ENCODE results near the gene ACOX3.

ACOX3 gene

GRCh38 chr4:8320386-8320750, 120.2 kb downstream of the ACOX3 start:
- peaks cover 10 to 25% (median 17%) of the 10 kb centered on the region in 5 donors for H3K4me1 ChIP-seq (ENCODE audit: control insufficient read depth in 5 of 5, insufficient read depth in 5 of 5, low read length in 5 of 5)
- H3K36me3 ChIP-seq (ENCODE audit: control insufficient read depth in 5 of 5, insufficient read depth in 5 of 5, low read length in 5 of 5) = no peaks in the 10 kb centered on the region
- no peak overlapping the region for H3K9ac ChIP-seq (ENCODE audit: low read length in 5 of 5)
- peaks cover 0 to 10% (median 6%) of the 10 kb centered on the region in 5 donors for H3K9me3 ChIP-seq (ENCODE audit: control insufficient read depth in 5 of 5, low read length in 5 of 5)
- no peak overlapping the region for H3K27ac ChIP-seq (ENCODE audit: low read depth, low read length)
- H3K27me3 ChIP-seq (ENCODE audit: control insufficient read depth in 5 of 5, insufficient read depth in 4 of 5, low read length in 5 of 5) = no peaks in the 10 kb centered on the region
- no peak overlapping the region for H3K4me3 ChIP-seq (ENCODE audit: low read depth in 1 of 5, low read length in 5 of 5)

DNA sequence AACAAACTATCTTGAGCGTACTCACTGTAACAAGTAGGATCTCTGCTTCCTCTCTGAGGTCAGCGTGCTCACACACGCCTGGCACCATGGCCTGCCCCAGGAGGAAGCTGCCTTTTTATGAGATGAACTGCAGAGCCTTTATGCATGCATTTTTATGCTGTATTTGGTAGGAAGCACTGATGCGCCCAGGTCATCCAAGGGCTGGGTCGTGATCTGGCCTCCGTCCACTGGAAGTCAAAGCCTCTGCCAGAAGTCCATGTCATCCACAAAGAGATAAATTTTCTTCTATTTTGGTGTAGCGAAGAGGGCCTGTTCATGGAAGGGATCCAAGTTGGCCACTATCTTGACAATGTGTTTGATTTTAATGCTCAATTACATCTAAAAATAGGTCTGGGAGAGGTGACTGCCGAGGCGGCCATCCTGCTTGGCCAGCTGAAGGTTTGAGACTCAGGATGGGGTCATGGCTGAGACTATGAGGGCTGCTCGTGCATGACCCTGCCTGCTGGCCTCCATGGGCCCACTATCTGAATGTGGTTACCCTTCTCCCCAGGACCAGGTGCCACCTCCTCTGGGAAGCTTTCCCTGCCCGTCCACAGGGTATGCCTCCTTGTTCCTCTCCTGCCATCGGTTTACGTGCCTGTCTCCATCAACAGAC, 120.7 kb downstream of the ACOX3 start:
- H3K9ac ChIP-seq (ENCODE audit: low read length in 5 of 5) = no peak overlapping the region
- no peak overlapping the region for H3K27ac ChIP-seq (ENCODE audit: low read depth, low read length)
- peaks cover 10 to 26% (median 17%) of the 10 kb centered on the region in 5 donors for H3K4me1 ChIP-seq (ENCODE audit: control insufficient read depth in 5 of 5, insufficient read depth in 5 of 5, low read length in 5 of 5)
- H3K27me3 ChIP-seq (ENCODE audit: control insufficient read depth in 5 of 5, insufficient read depth in 4 of 5, low read length in 5 of 5) = no peaks in the 10 kb centered on the region
- H3K36me3 ChIP-seq (ENCODE audit: control insufficient read depth in 5 of 5, insufficient read depth in 5 of 5, low read length in 5 of 5) = no peaks in the 10 kb centered on the region
- H3K9me3 ChIP-seq (ENCODE audit: control insufficient read depth in 5 of 5, low read length in 5 of 5) = peaks cover 0 to 10% (median 6%) of the 10 kb centered on the region in 5 donors
- H3K4me3 ChIP-seq (ENCODE audit: low read depth in 1 of 5, low read length in 5 of 5) = no peak overlapping the region

GRCh38 chr4:8319061-8319460, 121.5 kb downstream of the ACOX3 start:
- H3K27me3 ChIP-seq (ENCODE audit: control insufficient read depth in 5 of 5, insufficient read depth in 4 of 5, low read length in 5 of 5) = no peaks in the 10 kb centered on the region
- no peak overlapping the region for H3K27ac ChIP-seq (ENCODE audit: low read depth, low read length)
- no peak overlapping the region for H3K4me3 ChIP-seq (ENCODE audit: low read depth in 1 of 5, low read length in 5 of 5)
- no peak overlapping the region for H3K9ac ChIP-seq (ENCODE audit: low read length in 5 of 5)
- peaks cover 10 to 26% (median 17%) of the 10 kb centered on the region in 5 donors for H3K4me1 ChIP-seq (ENCODE audit: control insufficient read depth in 5 of 5, insufficient read depth in 5 of 5, low read length in 5 of 5)
- H3K9me3 ChIP-seq (ENCODE audit: control insufficient read depth in 5 of 5, low read length in 5 of 5) = peaks cover 0 to 8% (median 3%) of the 10 kb centered on the region in 5 donors
- H3K36me3 ChIP-seq (ENCODE audit: control insufficient read depth in 5 of 5, insufficient read depth in 5 of 5, low read length in 5 of 5) = no peaks in the 10 kb centered on the region

DNA sequence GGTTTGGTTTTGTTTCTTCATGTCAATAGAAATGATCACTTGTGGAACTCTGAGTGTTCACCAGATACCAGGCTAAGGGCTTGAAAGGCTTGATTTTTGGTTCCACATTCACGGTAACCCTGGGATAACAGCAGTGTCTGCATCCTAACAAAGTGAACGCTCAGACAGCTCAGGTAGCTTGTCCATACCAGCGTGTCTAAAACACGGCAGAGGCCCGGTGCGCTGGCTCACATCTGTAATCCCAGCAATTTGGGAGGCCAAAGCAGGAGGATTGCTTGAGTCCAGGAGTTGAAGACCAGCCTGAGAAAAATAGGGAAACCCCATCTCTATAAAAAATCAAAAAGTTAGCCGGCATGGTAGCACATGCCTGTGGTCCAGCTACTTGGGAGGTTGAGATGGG, 122.0 kb downstream of the ACOX3 start:
- no peak overlapping the region for H3K9ac ChIP-seq (ENCODE audit: low read length in 5 of 5)
- H3K27me3 ChIP-seq (ENCODE audit: control insufficient read depth in 5 of 5, insufficient read depth in 4 of 5, low read length in 5 of 5) = no peaks in the 10 kb centered on the region
- peaks cover 10 to 26% (median 17%) of the 10 kb centered on the region in 5 donors for H3K4me1 ChIP-seq (ENCODE audit: control insufficient read depth in 5 of 5, insufficient read depth in 5 of 5, low read length in 5 of 5)
- no peak overlapping the region for H3K4me3 ChIP-seq (ENCODE audit: low read depth in 1 of 5, low read length in 5 of 5)
- peaks cover 0 to 3% (median 0%) of the 10 kb centered on the region in 5 donors for H3K9me3 ChIP-seq (ENCODE audit: control insufficient read depth in 5 of 5, low read length in 5 of 5)
- no peaks in the 10 kb centered on the region for H3K36me3 ChIP-seq (ENCODE audit: control insufficient read depth in 5 of 5, insufficient read depth in 5 of 5, low read length in 5 of 5)
- no peak overlapping the region for H3K27ac ChIP-seq (ENCODE audit: low read depth, low read length)

DNA sequence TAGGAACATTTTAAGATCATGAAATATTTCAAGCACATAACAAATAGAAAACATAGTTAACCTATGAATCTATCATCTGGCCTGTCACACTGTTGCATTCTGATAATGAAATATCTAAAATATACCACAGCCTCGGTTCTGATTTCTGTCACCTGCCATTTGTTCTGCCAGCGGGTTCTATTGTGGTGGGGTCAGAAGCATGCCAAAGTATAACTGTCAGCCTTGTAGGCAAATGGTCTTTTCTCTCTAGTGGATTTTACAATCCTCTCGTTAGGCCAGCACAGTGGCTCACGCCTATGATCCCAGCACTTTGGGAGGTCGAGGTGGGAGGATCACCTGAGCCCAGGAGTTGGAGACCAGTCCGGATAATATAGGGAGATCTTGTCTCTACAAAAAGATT, 123.0 kb downstream of the ACOX3 start:
- Histone ChIP-seq H3K9ac (ENCODE audit: low read length in 5 of 5) (no peak overlapping the region), H3K27ac (ENCODE audit: low read depth, low read length) (no peak overlapping the region), H3K4me1 (ENCODE audit: control insufficient read depth in 5 of 5, insufficient read depth in 5 of 5, low read length in 5 of 5) (peaks cover 10 to 26% (median 17%) of the 10 kb centered on the region in 5 donors), H3K9me3 (ENCODE audit: control insufficient read depth in 5 of 5, low read length in 5 of 5) (peaks cover 0 to 8% (median 6%) of the 10 kb centered on the region in 5 donors), H3K27me3 (ENCODE audit: control insufficient read depth in 5 of 5, insufficient read depth in 4 of 5, low read length in 5 of 5) (no peaks in the 10 kb centered on the region), H3K4me3 (ENCODE audit: low read depth in 1 of 5, low read length in 5 of 5) (no peak overlapping the region), H3K36me3 (ENCODE audit: control insufficient read depth in 5 of 5, insufficient read depth in 5 of 5, low read length in 5 of 5) (no peaks in the 10 kb centered on the region)

- Histone ChIP-seq H3K9me3 (ENCODE audit: control insufficient read depth in 5 of 5, low read length in 5 of 5) (peaks cover 0 to 11% (median 6%) of the 10 kb centered on the region in 5 donors), H3K4me1 (ENCODE audit: control insufficient read depth in 5 of 5, insufficient read depth in 5 of 5, low read length in 5 of 5) (peaks cover 10 to 26% (median 17%) of the 10 kb centered on the region in 5 donors), H3K4me3 (ENCODE audit: low read depth in 1 of 5, low read length in 5 of 5) (no peak overlapping the region), H3K36me3 (ENCODE audit: control insufficient read depth in 5 of 5, insufficient read depth in 5 of 5, low read length in 5 of 5) (no peaks in the 10 kb centered on the region), H3K27ac (ENCODE audit: low read depth, low read length) (no peak overlapping the region), H3K27me3 (ENCODE audit: control insufficient read depth in 5 of 5, insufficient read depth in 4 of 5, low read length in 5 of 5) (no peaks in the 10 kb centered on the region), H3K9ac (ENCODE audit: low read length in 5 of 5) (no peak overlapping the region)
Measured at GRCh38 chr4:8316911-8317351, 123.6 kb downstream of the ACOX3 start.
